ENCODE results near the gene LENEP.

LENEP gene

GRCh38 chr1:154993572-154994268, at the start of gene LENEP:
Gene LENEP (plus strand): TSS chr1:154993586. CDS start chr1:154993608, 22 bp downstream.
- no peak for DNase-seq (ENCODE audit: low read depth in 2 of 2)

- no peak for DNase-seq (ENCODE audit: low read depth in 2 of 2)
These were observed 49.6 kb upstream of the LENEP start for GRCh38 chr1:154943649-154944400.

- DNase-seq (ENCODE audit: low read depth in 2 of 2), result no peak
These were observed 48.8 kb upstream of the LENEP start for GRCh38 chr1:154944401-154945159.

GRCh38 chr1:154945160-154945961, 48.0 kb upstream of the LENEP start:
- DNase-seq (ENCODE audit: low read depth in 2 of 2), result no peak

- no peak for DNase-seq (ENCODE audit: low read depth in 2 of 2)
These were observed 47.2 kb upstream of the LENEP start for GRCh38 chr1:154945962-154946850.

- DNase-seq (ENCODE audit: low read depth in 2 of 2), result no peak
These were observed 45.3 kb upstream of the LENEP start for GRCh38 chr1:154948079-154948478.

- DNase-seq (ENCODE audit: low read depth in 2 of 2), result peak; percentile 30 to 47
These were observed 41.3 kb upstream of the LENEP start for GRCh38 chr1:154951901-154952657.

- DNase-seq (ENCODE audit: low read depth in 2 of 2), result no peak
These were observed 40.7 kb upstream of the LENEP start for GRCh38 chr1:154952664-154953063.

- DNase-seq (ENCODE audit: low read depth in 2 of 2), result no peak
These were observed 39.8 kb upstream of the LENEP start for GRCh38 chr1:154953611-154954038.

- no peak for DNase-seq (ENCODE audit: low read depth in 2 of 2)
These were observed 38.8 kb upstream of the LENEP start for GRCh38 chr1:154954541-154954940.

- peak; percentile 52 to 62 for DNase-seq (ENCODE audit: low read depth in 2 of 2)
These were observed 38.2 kb upstream of the LENEP start for GRCh38 chr1:154955039-154955717.

GRCh38 chr1:154955718-154956543, 37.5 kb upstream of the LENEP start, which contains the start of gene PBXIP1:
Gene PBXIP1 (minus strand): TSS chr1:154956099. CDS start chr1:154953721, 2,378 bp downstream.
- peak; percentile 27 to 58 for DNase-seq (ENCODE audit: low read depth in 2 of 2)

- no peak for DNase-seq (ENCODE audit: low read depth in 2 of 2)
These were observed 36.8 kb upstream of the LENEP start for GRCh38 chr1:154956544-154956941.

GRCh38 chr1:154957091-154957657, 36.2 kb upstream of the LENEP start:
- no peak for DNase-seq (ENCODE audit: low read depth in 2 of 2)

GRCh38 chr1:154958036-154958435, 35.4 kb upstream of the LENEP start:
- DNase-seq (ENCODE audit: low read depth in 2 of 2), result no peak

GRCh38 chr1:154958681-154959425, 34.5 kb upstream of the LENEP start:
- DNase-seq (ENCODE audit: low read depth in 2 of 2), result no peak

GRCh38 chr1:154959426-154959780, 34.0 kb upstream of the LENEP start:
- DNase-seq (ENCODE audit: low read depth in 2 of 2), result no peak

Data from stimulated activated CD8-positive, alpha-beta memory T cell treated with anti-CD3 and anti-CD28 coated beads, Interleukin-2, amount 100 ng/mL, for 48 hours (primary cell).